ENCODE results near the gene DENND1A. TPM values are rescaled to one million over a fixed set of nuclear protein-coding genes. Genes with fewer than 3 reads are reported as not detected.

Gene DENND1A
- polyA plus RNA-seq, 2 donors: 4.6 to 4.8 TPM

GRCh38 chr9:123441769-123442168, 488.2 kb downstream of the DENND1A start:
- Histone ChIP-seq H3K4me1 (ENCODE audit: control insufficient read depth in 2 of 2, insufficient read depth in 2 of 2, low read length in 1 of 2) (no peaks in the 10 kb centered on the region), H3K9me3 (ENCODE audit: control insufficient read depth in 2 of 2, insufficient read depth in 1 of 2, low read depth in 1 of 2, low read length in 1 of 2) (no peaks in the 10 kb centered on the region), H3K27me3 (ENCODE audit: control insufficient read depth in 1 of 2, insufficient read depth in 2 of 2, low read length in 2 of 2) (no peaks in the 10 kb centered on the region), H3K4me3 (ENCODE audit: low read depth in 1 of 2, low read length in 2 of 2) (no peak overlapping the region), H3K27ac (ENCODE audit: low read depth in 2 of 2, low read length in 1 of 2) (no peak overlapping the region), H3K36me3 (ENCODE audit: control insufficient read depth in 2 of 2, insufficient read depth in 2 of 2, low read length in 1 of 2) (peaks cover 0 to 2% of the 10 kb centered on the region in 2 donors)

- H3K36me3 ChIP-seq (ENCODE audit: control insufficient read depth in 2 of 2, insufficient read depth in 2 of 2, low read length in 1 of 2): peaks cover 0 to 2% of the 10 kb centered on the region in 2 donors
- no peaks in the 10 kb centered on the region for H3K9me3 ChIP-seq (ENCODE audit: control insufficient read depth in 2 of 2, insufficient read depth in 1 of 2, low read depth in 1 of 2, low read length in 1 of 2)
- no peaks in the 10 kb centered on the region for H3K4me1 ChIP-seq (ENCODE audit: control insufficient read depth in 2 of 2, insufficient read depth in 2 of 2, low read length in 1 of 2)
- no peak overlapping the region for H3K27ac ChIP-seq (ENCODE audit: low read depth in 2 of 2, low read length in 1 of 2)
- H3K27me3 ChIP-seq (ENCODE audit: control insufficient read depth in 1 of 2, insufficient read depth in 2 of 2, low read length in 2 of 2): no peaks in the 10 kb centered on the region
- 96 to 97% methylated on average over 11 of the region's 11 CpGs for WGBS, 2 donors
- no peak overlapping the region for H3K4me3 ChIP-seq (ENCODE audit: low read depth in 1 of 2, low read length in 2 of 2)
Measured at GRCh38 chr9:123440256-123440655, 489.7 kb downstream of the DENND1A start.

- no peak overlapping the region for H3K27ac ChIP-seq (ENCODE audit: low read depth in 2 of 2, low read length in 1 of 2)
- no peaks in the 10 kb centered on the region for H3K27me3 ChIP-seq (ENCODE audit: control insufficient read depth in 1 of 2, insufficient read depth in 2 of 2, low read length in 2 of 2)
- H3K4me1 ChIP-seq (ENCODE audit: control insufficient read depth in 2 of 2, insufficient read depth in 2 of 2, low read length in 1 of 2): no peaks in the 10 kb centered on the region
- 85% methylated on average over 4 of the region's 4 CpGs for WGBS, 2 donors
- H3K9me3 ChIP-seq (ENCODE audit: control insufficient read depth in 2 of 2, insufficient read depth in 1 of 2, low read depth in 1 of 2, low read length in 1 of 2): no peaks in the 10 kb centered on the region
- peaks cover 0 to 2% of the 10 kb centered on the region in 2 donors for H3K36me3 ChIP-seq (ENCODE audit: control insufficient read depth in 2 of 2, insufficient read depth in 2 of 2, low read length in 1 of 2)
- no peak overlapping the region for H3K4me3 ChIP-seq (ENCODE audit: low read depth in 1 of 2, low read length in 2 of 2)
Measured at GRCh38 chr9:123438821-123439220, 491.1 kb downstream of the DENND1A start.

- no peak overlapping the region for H3K4me3 ChIP-seq (ENCODE audit: low read depth in 1 of 2, low read length in 2 of 2)
- peaks cover 0 to 2% of the 10 kb centered on the region in 2 donors for H3K36me3 ChIP-seq (ENCODE audit: control insufficient read depth in 2 of 2, insufficient read depth in 2 of 2, low read length in 1 of 2)
- no peaks in the 10 kb centered on the region for H3K9me3 ChIP-seq (ENCODE audit: control insufficient read depth in 2 of 2, insufficient read depth in 1 of 2, low read depth in 1 of 2, low read length in 1 of 2)
- H3K27ac ChIP-seq (ENCODE audit: low read depth in 2 of 2, low read length in 1 of 2): no peak overlapping the region
- 74 to 78% methylated on average over 8 of the region's 8 CpGs for WGBS, 2 donors
- H3K4me1 ChIP-seq (ENCODE audit: control insufficient read depth in 2 of 2, insufficient read depth in 2 of 2, low read length in 1 of 2): no peaks in the 10 kb centered on the region
- H3K27me3 ChIP-seq (ENCODE audit: control insufficient read depth in 1 of 2, insufficient read depth in 2 of 2, low read length in 2 of 2): no peaks in the 10 kb centered on the region
Measured at GRCh38 chr9:123438321-123438720, 491.6 kb downstream of the DENND1A start.

- Histone ChIP-seq H3K27me3 (ENCODE audit: control insufficient read depth in 1 of 2, insufficient read depth in 2 of 2, low read length in 2 of 2) (no peaks in the 10 kb centered on the region), H3K27ac (ENCODE audit: low read depth in 2 of 2, low read length in 1 of 2) (no peak overlapping the region), H3K36me3 (ENCODE audit: control insufficient read depth in 2 of 2, insufficient read depth in 2 of 2, low read length in 1 of 2) (peaks cover 0 to 5% of the 10 kb centered on the region in 2 donors), H3K4me1 (ENCODE audit: control insufficient read depth in 2 of 2, insufficient read depth in 2 of 2, low read length in 1 of 2) (no peaks in the 10 kb centered on the region), H3K9me3 (ENCODE audit: control insufficient read depth in 2 of 2, insufficient read depth in 1 of 2, low read depth in 1 of 2, low read length in 1 of 2) (no peaks in the 10 kb centered on the region), H3K4me3 (ENCODE audit: low read depth in 1 of 2, low read length in 2 of 2) (no peak overlapping the region)
- WGBS, 2 donors: 95 to 96% methylated on average over 8 of the region's 8 CpGs
Measured at GRCh38 chr9:123437201-123437600, 492.7 kb downstream of the DENND1A start.

GRCh38 chr9:123435471-123435870, 494.5 kb downstream of the DENND1A start:
- H3K4me1 ChIP-seq (ENCODE audit: control insufficient read depth in 2 of 2, insufficient read depth in 2 of 2, low read length in 1 of 2): no peaks in the 10 kb centered on the region
- H3K36me3 ChIP-seq (ENCODE audit: control insufficient read depth in 2 of 2, insufficient read depth in 2 of 2, low read length in 1 of 2): peaks cover 0 to 11% of the 10 kb centered on the region in 2 donors
- whole genome bisulfite sequencing, 2 donors: 68 to 94% methylated on average over 2 of the region's 2 CpGs
- H3K27me3 ChIP-seq (ENCODE audit: control insufficient read depth in 1 of 2, insufficient read depth in 2 of 2, low read length in 2 of 2): no peaks in the 10 kb centered on the region
- H3K27ac ChIP-seq (ENCODE audit: low read depth in 2 of 2, low read length in 1 of 2): no peak overlapping the region
- H3K4me3 ChIP-seq (ENCODE audit: low read depth in 1 of 2, low read length in 2 of 2): no peak overlapping the region
- H3K9me3 ChIP-seq (ENCODE audit: control insufficient read depth in 2 of 2, insufficient read depth in 1 of 2, low read depth in 1 of 2, low read length in 1 of 2): no peaks in the 10 kb centered on the region

- Histone ChIP-seq H3K4me3 (ENCODE audit: low read depth in 1 of 2, low read length in 2 of 2) (no peak overlapping the region), H3K27ac (ENCODE audit: low read depth in 2 of 2, low read length in 1 of 2) (no peak overlapping the region), H3K9me3 (ENCODE audit: control insufficient read depth in 2 of 2, insufficient read depth in 1 of 2, low read depth in 1 of 2, low read length in 1 of 2) (no peaks in the 10 kb centered on the region), H3K4me1 (ENCODE audit: control insufficient read depth in 2 of 2, insufficient read depth in 2 of 2, low read length in 1 of 2) (no peaks in the 10 kb centered on the region), H3K36me3 (ENCODE audit: control insufficient read depth in 2 of 2, insufficient read depth in 2 of 2, low read length in 1 of 2) (peaks cover 0 to 11% of the 10 kb centered on the region in 2 donors), H3K27me3 (ENCODE audit: control insufficient read depth in 1 of 2, insufficient read depth in 2 of 2, low read length in 2 of 2) (no peaks in the 10 kb centered on the region)
- 92 to 94% methylated on average over 9 of the region's 9 CpGs for WGBS, 2 donors
Measured at GRCh38 chr9:123434619-123435240, 495.2 kb downstream of the DENND1A start.

GRCh38 chr9:123432331-123433236, 497.3 kb downstream of the DENND1A start:
- 96 to 97% methylated on average over 22 of the region's 22 CpGs for WGBS, 2 donors
- no peak overlapping the region for H3K4me3 ChIP-seq (ENCODE audit: low read depth in 1 of 2, low read length in 2 of 2)
- no peaks in the 10 kb centered on the region for H3K27me3 ChIP-seq (ENCODE audit: control insufficient read depth in 1 of 2, insufficient read depth in 2 of 2, low read length in 2 of 2)
- H3K4me1 ChIP-seq (ENCODE audit: control insufficient read depth in 2 of 2, insufficient read depth in 2 of 2, low read length in 1 of 2): no peaks in the 10 kb centered on the region
- no peak overlapping the region for H3K27ac ChIP-seq (ENCODE audit: low read depth in 2 of 2, low read length in 1 of 2)
- H3K36me3 ChIP-seq (ENCODE audit: control insufficient read depth in 2 of 2, insufficient read depth in 2 of 2, low read length in 1 of 2): peaks cover 0 to 9% of the 10 kb centered on the region in 2 donors
- H3K9me3 ChIP-seq (ENCODE audit: control insufficient read depth in 2 of 2, insufficient read depth in 1 of 2, low read depth in 1 of 2, low read length in 1 of 2): no peaks in the 10 kb centered on the region

GRCh38 chr9:123431581-123431980, 498.3 kb downstream of the DENND1A start:
- Histone ChIP-seq H3K4me1 (ENCODE audit: control insufficient read depth in 2 of 2, insufficient read depth in 2 of 2, low read length in 1 of 2) (no peaks in the 10 kb centered on the region), H3K36me3 (ENCODE audit: control insufficient read depth in 2 of 2, insufficient read depth in 2 of 2, low read length in 1 of 2) (peaks cover 0 to 9% of the 10 kb centered on the region in 2 donors), H3K9me3 (ENCODE audit: control insufficient read depth in 2 of 2, insufficient read depth in 1 of 2, low read depth in 1 of 2, low read length in 1 of 2) (no peaks in the 10 kb centered on the region), H3K27ac (ENCODE audit: low read depth in 2 of 2, low read length in 1 of 2) (no peak overlapping the region), H3K4me3 (ENCODE audit: low read depth in 1 of 2, low read length in 2 of 2) (no peak overlapping the region), H3K27me3 (ENCODE audit: control insufficient read depth in 1 of 2, insufficient read depth in 2 of 2, low read length in 2 of 2) (no peaks in the 10 kb centered on the region)
- 89 to 90% methylated on average over 2 of the region's 2 CpGs for WGBS, 2 donors

All from esophagus (tissue), 2 donors.